HEK293 (cell line): ENCODE results near the gene CRELD1.

Source experiments
- CTCF ChIP-seq: fragments of 450-650 bp; formaldehyde crosslinking; IDR thresholded peaks from 2 replicates; pipeline ENCODE4 v1.5.1; 2016; ENCODE audit warnings: missing biosample characterization, missing genetic modification characterization
- TSHZ1 ChIP-seq: fragments of 450-650 bp; formaldehyde crosslinking; IDR thresholded peaks from 2 replicates; pipeline ENCODE4 v1.5.1; 2016; ENCODE audit warnings: missing biosample characterization, missing genetic modification characterization, borderline replicate concordance
- ZNF214 ChIP-seq: fragments of 450-650 bp; formaldehyde crosslinking; IDR thresholded peaks from 2 replicates; pipeline ENCODE4 v1.5.1; 2017; ENCODE audit warnings: missing biosample characterization, mild to moderate bottlenecking, missing genetic modification characterization, borderline replicate concordance

GRCh38 chr3:9951962-9952805 is 18.6 kb downstream of the CRELD1 start, which contains the start of gene PRRT3:
- TF ChIP-seq CTCF (tag by site-specific recombination) (no peak; the same call in 1 of the 2 replicates), ZNF214 (tag by site-specific recombination) (no peak), TSHZ1 (tag by site-specific recombination) (no peak)
